H1 (cell line): ENCODE measurements around the gene AMZ1. TPM values are rescaled to one million over a fixed set of nuclear protein-coding genes. Genes with fewer than 3 reads are reported as not detected.

ENCODE experiments used
- CTCF ChIA-PET: fragments of 300-600 bp; sonication (Branson Sonifier 250); formaldehyde crosslinking; loops from one replicate; lab custom pipeline; 2021; ENCODE audit not compliant: partially characterized antibody; lab: Charles Lee
- POLR2A ChIA-PET: fragments of 300-600 bp; sonication (Branson Sonifier 250); formaldehyde crosslinking; loops from one replicate; lab custom pipeline; 2021; ENCODE audit warnings: inconsistent platforms; ENCODE audit not compliant: partially characterized antibody; lab: Charles Lee
- DNase-seq, 2 experiments: peaks; one replicate each; pipeline versions ENCODE4 v3.0.0 to v3.0.0-alpha.2; 2010 to 2022; ENCODE audit warnings: low spot score in 2 of 2, low read depth in 1 of 2, mixed read lengths in 1 of 2
- FAIRE-seq: peaks from 2 replicates; lab custom pipeline; 2011; peaks lifted over from hg19 to GRCh38; lab: Jason Lieb, UNC
- H2AFZ ChIP-seq: 2 replicates; pipeline ENCODE4 v1.8.1; 2012; ENCODE audit warnings: low read length, inconsistent platforms
- H2AK5ac ChIP-seq: 2 replicates; pipeline ENCODE4 v1.6.1; 2013; ENCODE audit warnings: low read depth, low read length
- H2BK120ac ChIP-seq: replicated peaks from 2 replicates; pipeline ENCODE3; 2013; ENCODE audit warnings: low read depth, low read length, inconsistent platforms
- H2BK12ac ChIP-seq: 2 replicates; pipeline ENCODE4 v1.6.1; 2013; ENCODE audit warnings: low read depth, low read length
- H2BK15ac ChIP-seq: 2 replicates; pipeline ENCODE4 v1.6.1; 2013; ENCODE audit warnings: low read length
- H2BK20ac ChIP-seq: 2 replicates; pipeline ENCODE4 v1.6.1; 2013; ENCODE audit warnings: low read length
- H2BK5ac ChIP-seq: 2 replicates; pipeline ENCODE4 v1.6.1; 2013; ENCODE audit warnings: low read depth, low read length
- H3K14ac ChIP-seq: 2 replicates; pipeline ENCODE4 v1.6.1; 2013; ENCODE audit warnings: inconsistent platforms; ENCODE audit not compliant: insufficient read length
- H3K18ac ChIP-seq: 2 replicates; pipeline ENCODE4 v1.6.1; 2013; ENCODE audit warnings: low read length; ENCODE audit errors: extremely low read depth
- H3K23ac ChIP-seq: 2 replicates; pipeline ENCODE4 v1.6.1; 2013; ENCODE audit warnings: inconsistent platforms; ENCODE audit not compliant: insufficient read length
- H3K23me2 ChIP-seq: 2 replicates; pipeline ENCODE4 v1.6.1; 2013; ENCODE audit warnings: low read depth, low read length
- H3K27ac ChIP-seq: 2 replicates; pipeline ENCODE4 v1.6.1; 2011; ENCODE audit warnings: low read depth, low read length, inconsistent platforms
- H3K27me3 ChIP-seq, 4 experiments: replicated peaks in 1 of 4; 1 replicate in 1 of 4; 2 replicates in 3 of 4; pipeline versions ENCODE4 v1.6.1 to v1.8.1; 2011 to 2013; ENCODE audit warnings: low read length in 3 of 4, mild to moderate bottlenecking in 3 of 4, inconsistent platforms in 2 of 4, mixed read lengths in 2 of 4, moderate library complexity in 1 of 4; ENCODE audit not compliant: control insufficient read depth in 3 of 4, insufficient read depth in 3 of 4; ENCODE audit errors: extremely low read depth in 1 of 4
- H3K36me3 ChIP-seq, 4 experiments: 2 replicates each; pipeline versions ENCODE4 v1.6.1 to v1.8.1; 2011 to 2013; ENCODE audit warnings: mild to moderate bottlenecking in 4 of 4, low read length in 3 of 4, moderate library complexity in 2 of 4, control low read depth in 1 of 4, inconsistent platforms in 1 of 4; ENCODE audit not compliant: insufficient read depth in 4 of 4, control insufficient read depth in 2 of 4
- H3K4ac ChIP-seq: replicated peaks from 2 replicates; pipeline ENCODE3; 2013; ENCODE audit warnings: low read length, low read depth, mixed read lengths, inconsistent platforms; ENCODE audit not compliant: insufficient read length
- H3K4me1 ChIP-seq, 4 experiments: replicated peaks in 1 of 4; 1 replicate in 1 of 4; 2 replicates in 3 of 4; pipeline versions ENCODE4 v1.6.1 to v1.8.1; 2011 to 2013; ENCODE audit warnings: low read length in 3 of 4, inconsistent platforms in 2 of 4, mixed read lengths in 1 of 4; ENCODE audit not compliant: insufficient read depth in 4 of 4, control insufficient read depth in 3 of 4
- H3K4me2 ChIP-seq, 2 experiments: 2 replicates each; pipeline versions ENCODE4 v1.6.1 to v1.8.1; 2011 to 2013; ENCODE audit warnings: low read depth in 2 of 2, low read length in 2 of 2, control low read depth in 1 of 2, inconsistent platforms in 1 of 2, mild to moderate bottlenecking in 1 of 2; ENCODE audit not compliant: insufficient read depth in 1 of 2
- H3K4me3 ChIP-seq, 4 experiments: fragments of 200-600, 300-600 bp in 1 of 4; sonication (generic), shearing (Covaris generic), sonication (Bioruptor Twin) in 1 of 4; 2 replicates each; pipeline versions ENCODE4 v1.5.1 to v1.8.1; 2011 to 2016; ENCODE audit warnings: low read length in 4 of 4, low read depth in 3 of 4, control low read depth in 2 of 4, inconsistent platforms in 2 of 4, mild to moderate bottlenecking in 2 of 4, mixed read lengths in 1 of 4, moderate library complexity in 1 of 4; ENCODE audit not compliant: insufficient read depth in 2 of 4; ENCODE audit errors: extremely low read depth in 1 of 4
- H3K56ac ChIP-seq: replicated peaks from 2 replicates; pipeline ENCODE3; 2013; ENCODE audit warnings: low read depth, mild to moderate bottlenecking, mixed read lengths, low read length, inconsistent platforms; ENCODE audit not compliant: insufficient read length
- H3K79me1 ChIP-seq: 2 replicates; pipeline ENCODE4 v1.6.1; 2013; ENCODE audit warnings: low read depth, low read length, control low read depth
- H3K79me2 ChIP-seq, 2 experiments: 2 replicates each; pipeline versions ENCODE4 v1.6.1 to v1.8.1; 2012 to 2013; ENCODE audit warnings: low read length in 2 of 2, mild to moderate bottlenecking in 2 of 2, inconsistent platforms in 1 of 2; ENCODE audit not compliant: insufficient read depth in 2 of 2, control insufficient read depth in 1 of 2
- H3K9ac ChIP-seq, 4 experiments: replicated peaks in 1 of 4; 1 replicate in 1 of 4; 2 replicates in 3 of 4; pipeline versions ENCODE4 v1.6.1 to v1.8.1; 2011 to 2013; ENCODE audit warnings: low read depth in 3 of 4, low read length in 3 of 4, control low read depth in 2 of 4, mild to moderate bottlenecking in 2 of 4, moderate library complexity in 2 of 4, inconsistent platforms in 1 of 4; ENCODE audit errors: extremely low read depth in 1 of 4
- H3K9me3 ChIP-seq, 2 experiments: 2 replicates each; pipeline versions ENCODE4 v1.6.1 to v1.8.1; 2012 to 2013; ENCODE audit warnings: mild to moderate bottlenecking in 2 of 2, moderate library complexity in 2 of 2, control low read depth in 1 of 2, inconsistent platforms in 1 of 2, low read depth in 1 of 2, low read length in 1 of 2, mixed read lengths in 1 of 2; ENCODE audit not compliant: insufficient read depth in 2 of 2
- H4K20me1 ChIP-seq, 2 experiments: replicated peaks in 1 of 2; 2 replicates each; pipeline versions ENCODE3 to v1.8.1; 2011 to 2013; ENCODE audit warnings: inconsistent platforms in 2 of 2, low read length in 2 of 2, mild to moderate bottlenecking in 1 of 2; ENCODE audit not compliant: insufficient read depth in 2 of 2, control insufficient read depth in 1 of 2
- H4K5ac ChIP-seq: 2 replicates; pipeline ENCODE4 v1.6.1; 2013; ENCODE audit warnings: low read length, low read depth, mixed read lengths, inconsistent platforms; ENCODE audit not compliant: insufficient read length
- H4K8ac ChIP-seq: 2 replicates; pipeline ENCODE4 v1.8.0; 2013; ENCODE audit warnings: mild to moderate bottlenecking, moderate library complexity, low read length, inconsistent platforms; ENCODE audit not compliant: insufficient read depth; ENCODE audit errors: extremely low read depth
- H4K91ac ChIP-seq: replicated peaks from 2 replicates; pipeline ENCODE3; 2013; ENCODE audit warnings: low read length, mixed read lengths, inconsistent platforms; ENCODE audit not compliant: insufficient read length
- ATF3 ChIP-seq: IDR thresholded peaks from 2 replicates; pipeline ENCODE4 v1.6.1; 2011; ENCODE audit warnings: low read depth, mild to moderate bottlenecking, low read length; ENCODE audit not compliant: insufficient read depth
- CHD2 ChIP-seq: IDR thresholded peaks from 2 replicates; pipeline ENCODE4 v1.6.1; 2012; ENCODE audit warnings: low read length, improper control_type of control experiment
- CTCF ChIP-seq, 3 experiments: IDR thresholded peaks; 1 replicate in 2 of 3; 2 replicates in 1 of 3; pipeline versions ENCODE4 v1.5.1 to v1.6.1; 2011; ENCODE audit warnings: low read length in 3 of 3, mild to moderate bottlenecking in 3 of 3, inconsistent platforms in 2 of 3, low read depth in 1 of 3, moderate library complexity in 1 of 3; ENCODE audit not compliant: insufficient read depth in 1 of 3; ENCODE audit errors: control extremely low read depth in 1 of 3
- EP300 ChIP-seq, 2 experiments: IDR thresholded peaks; 1 replicate in 1 of 2; 2 replicates in 1 of 2; pipeline ENCODE4 v1.6.1; 2011 to 2012; ENCODE audit warnings: low read depth in 2 of 2, low read length in 2 of 2, mild to moderate bottlenecking in 2 of 2, borderline replicate concordance in 1 of 2, inconsistent platforms in 1 of 2, moderate library complexity in 1 of 2
- EZH2 ChIP-seq: fragments of 200-600 bp; sonication (generic); IDR thresholded peaks from 2 replicates; pipeline ENCODE4 v1.7.1; 2012; ENCODE audit warnings: low read depth, mild to moderate bottlenecking, moderate library complexity, low read length, inconsistent platforms; ENCODE audit not compliant: severe bottlenecking
- HDAC6 ChIP-seq: IDR thresholded peaks from one replicate; pipeline ENCODE4 v1.7.1; 2012; ENCODE audit warnings: low read depth, mild to moderate bottlenecking, inconsistent platforms, low read length, moderate library complexity
- JUND ChIP-seq: IDR thresholded peaks from 2 replicates; pipeline ENCODE4 v1.6.1; 2011; ENCODE audit warnings: mild to moderate bottlenecking, improper control_type of control experiment, low read length
- PHF8 ChIP-seq: fragments of 200-600 bp; sonication (generic); conservative IDR thresholded peaks from 2 replicates; pipeline ENCODE4 v1.7.1; 2012; ENCODE audit warnings: low read depth, mild to moderate bottlenecking, inconsistent platforms, low read length, moderate library complexity
- SP4 ChIP-seq: IDR thresholded peaks from 2 replicates; pipeline ENCODE4 v1.6.1; 2012; ENCODE audit warnings: low read length, inconsistent platforms
- TAF1 ChIP-seq: IDR thresholded peaks from 2 replicates; pipeline ENCODE4 v1.6.1; 2011; ENCODE audit warnings: mild to moderate bottlenecking, low read depth, low read length
- TBP ChIP-seq: IDR thresholded peaks from 2 replicates; pipeline ENCODE4 v1.6.1; 2011; ENCODE audit warnings: low read depth, low read length, improper control_type of control experiment
- WGBS, 2 experiments: shearing (Covaris generic) in 1 of 2; methylation state at CpG; one replicate each; pipeline versions ENCODE4 v1.1.6 to v1.1.7; 2013 to 2015; ENCODE audit warnings: low lambda C conversion rate in 2 of 2, mixed read lengths in 2 of 2, inconsistent platforms in 1 of 2, low coverage in 1 of 2, missing lambda C conversion rate in 1 of 2; ENCODE audit not compliant: insufficient replicate concordance in 2 of 2, insufficient coverage in 1 of 2, insufficient read length in 1 of 2; ENCODE audit errors: extremely low coverage in 1 of 2, missing lambda C conversion rate in 1 of 2; 5-methylcytosine and 5-hydroxymethylcytosine counted together
- polyA plus RNA-seq, 7 experiments: library from polyadenylated mRNA; depleted of rRNA in 3 of 7; stranded (reverse) in 5 of 7; unstranded in 2 of 7; fragments of >200 nt in 5 of 7; fragments of 200-250 nt in 2 of 7; gene quantifications; 1 replicate in 5 of 7; 2 replicates in 1 of 7; 4 replicates in 1 of 7; pipeline versions ENCODE4 v1.2.1 to v1.2.3, GENCODE V29; 2011 to 2013; ENCODE audit warnings: missing spikeins in 2 of 7, mixed read lengths in 2 of 7
- total RNA-seq: library from RNA; stranded (reverse); fragmentation: NEBNext Ultra II Directional; extraction: Animal tissue kit (Norgen Biotek cat#: 25700); gene quantifications from 2 replicates; pipeline ENCODE4 v1.2.1, GENCODE V29; 2021

AMZ1 gene
- total and polyA plus RNA-seq, 2 of the 8 experiments (the other 6 are each of a cell fraction or from before 2014, with no cell fraction given), result 0.59 to 1.4 TPM

- Histone ChIP-seq H3K4me1 (no peaks in the 10 kb centered on the region), H2BK5ac (no peak overlapping the region), H3K79me2 (no peaks in the 10 kb centered on the region), H3K9ac (no peak overlapping the region), H4K91ac (no peak overlapping the region), H2BK120ac (no peak overlapping the region), H2BK20ac (no peak overlapping the region), H3K4ac (no peak overlapping the region), H2AK5ac (no peak overlapping the region), H4K20me1 (peaks cover 7 to 25% of the 10 kb centered on the region in 2 experiments), H3K79me1 (peaks cover 3% of the 10 kb centered on the region; the same call in 1 of the 2 replicates), H3K36me3 (peaks cover 9 to 36% (median 25%) of the 10 kb centered on the region in 4 experiments; a peak in 7 of 8 replicates), H3K27ac (no peak overlapping the region), H3K23me2 (peaks cover 5% of the 10 kb centered on the region; the same call in 1 of the 2 replicates), H3K9me3 (no peaks in the 10 kb centered on the region), H2AFZ (no peak overlapping the region), H3K27me3 (no peaks in the 10 kb centered on the region; a peak in 2 of 7 replicates), H3K14ac (no peak overlapping the region), H3K56ac (no peak overlapping the region), H4K8ac (no peak overlapping the region), H4K5ac (no peak overlapping the region)
- FAIRE-seq, result no peak
- POLR2A ChIA-PET, result interaction anchor here (0.9 to 1.4 kb wide), 5 partner anchors 9 to 107 kb away, joined by 3 to 5 read pairs (median 3); partner anchors contain the start of gene TTYH3
- TF ChIP-seq EP300 (IDR thresholded peaks at IDR 0.05; ENCODE audit: borderline replicate concordance in 1 of 2, low read depth in 2 of 2, low read length in 2 of 2) (no peak), PHF8 (no peak), HDAC6 (no peak), CHD2 (no peak), TBP (no peak), ATF3 (no peak), JUND (no peak), SP4 (no peak), EZH2 (no peak), TAF1 (no peak), CTCF (IDR thresholded peaks at IDR 0.05; ENCODE audit: control extremely low read depth in 1 of 3, insufficient read depth in 1 of 3, low read depth in 1 of 3, low read length in 3 of 3) (no peak)
- TF ChIP-seq, all 59 proteins: peak for 0
- 91% methylated on average over 5 of the region's 5 CpGs; no CpG with 5 or more reads in 1 of the 2 experiments for WGBS, 2 experiments
- DNase-seq, result no peak
- H2BK15ac ChIP-seq, result no peak overlapping the region
- CTCF ChIA-PET, result interaction anchor here (0.6 to 4.2 kb wide), 13 partner anchors 8 to 1144 kb away, joined by 3 to 29 read pairs (median 6); no protein-coding TSS in a partner anchor
- H3K23ac ChIP-seq, result no peak overlapping the region
- no peak overlapping the region for H3K4me3 ChIP-seq
- no peak overlapping the region for H3K4me2 ChIP-seq
- no peak overlapping the region for H2BK12ac ChIP-seq
- no peak overlapping the region for H3K18ac ChIP-seq
Observed at GRCh38 chr7:2654059-2654458, 33.9 kb upstream of the AMZ1 start.
